Gastrocnemius medialis (tissue), 4 donors: ENCODE measurements around the gene FOXP2. TPM values are rescaled to one million over a fixed set of nuclear protein-coding genes. Genes with fewer than 3 reads are reported as not detected.

ENCODE experiments used
- ATAC-seq, 2 donors: fragments of 150-250 bp; one replicate each; pipeline ENCODE4 v1.9.1; 2016
- DNase-seq, 2 donors: peaks; one replicate each; pipeline ENCODE4 v3.0.0-alpha.2; 2019
- H3K27ac ChIP-seq, 4 donors: fragments of 200-600 bp; sonication (generic); 1 replicate in 1 of 4; 2 replicates in 3 of 4; pipeline ENCODE4 v1.5.1; 2016 to 2018; ENCODE audit warnings: mild to moderate bottlenecking in 2 of 4, moderate library complexity in 1 of 4
- H3K27me3 ChIP-seq, 3 donors: fragments of 200-600 bp; sonication (generic) in 2 of 3; 1 replicate in 1 of 3; 2 replicates in 2 of 3; pipeline versions ENCODE4 v1.5.1 to v1.6.0; 2016 to 2019; ENCODE audit warnings: mild to moderate bottlenecking in 1 of 3, moderate library complexity in 1 of 3
- H3K36me3 ChIP-seq, 2 donors: fragments of 200-600 bp; sonication (generic) in 1 of 2; one replicate each; pipeline ENCODE4 v1.5.1; 2017 to 2018
- H3K4me1 ChIP-seq, 2 donors: fragments of 200-600 bp; sonication (generic) in 1 of 2; one replicate each; pipeline ENCODE4 v1.5.1; 2016 to 2017; ENCODE audit warnings: mild to moderate bottlenecking in 2 of 2
- H3K4me3 ChIP-seq, 4 donors: fragments of 200-600 bp; sonication (generic) in 3 of 4; 1 replicate in 1 of 4; 2 replicates in 3 of 4; pipeline ENCODE4 v1.5.1; 2016 to 2019; ENCODE audit warnings: mild to moderate bottlenecking in 2 of 4
- H3K9me3 ChIP-seq, 3 donors: fragments of 200-600 bp; sonication (generic) in 2 of 3; 1 replicate in 1 of 3; 2 replicates in 2 of 3; pipeline ENCODE4 v1.5.1; 2016 to 2019
- POLR2A ChIP-seq, 2 donors: fragments of 450-650 bp; IDR thresholded peaks; one replicate each; pipeline ENCODE4 v1.6.1; 2017; ENCODE audit warnings: antibody characterized with exemption in 2 of 2, mild to moderate bottlenecking in 2 of 2, moderate library complexity in 2 of 2
- in situ Hi-C, 4 donors: fragments of 200-750 bp; cut with MboI; loops; one replicate each; pipeline versions ENCODE4 v1.15.0 to v1.8.0; 2017; ENCODE audit warnings: low sequenced_read_pairs in 4 of 4
- intact Hi-C: fragments of 100-400 bp; cut with DNase I; formaldehyde crosslinking; loops from one replicate; pipeline ENCODE4 v1.15.1; 2023; ENCODE audit warnings: low total_unique reads
- microRNA-seq, 2 donors: library from miRNA; unstranded; fragments of <30 nt; microRNA quantifications; one replicate each; pipeline ENCODE4, GENCODE V29; 2016; ENCODE audit warnings: borderline replicate concordance in 2 of 2
- total RNA-seq, 4 donors: library from RNA; depleted of rRNA; stranded (reverse); fragments of >200 nt; gene quantifications; one replicate each; pipeline versions ENCODE4 v1.1.0 to v1.2.3, GENCODE V29; 2016
- TF ChIP-seq, protein P1 (sequence below), 5 experiments: fragments of 450-650 bp in 3 of 5; fragments of 200-600 bp in 2 of 5; sonication (generic) in 2 of 5; IDR thresholded peaks in 4 of 5; conservative IDR thresholded peaks in 1 of 5; 1 replicate in 4 of 5; 2 replicates in 1 of 5; pipeline ENCODE4 v1.5.1; 2016 to 2019; ENCODE audit warnings: antibody characterized with exemption in 5 of 5, mild to moderate bottlenecking in 3 of 5, moderate library complexity in 3 of 5

Gene FOXP2
- total RNA-seq, 4 donors from 2014 or later: 4.9 to 16.9 (median 7.5) TPM

DNA sequence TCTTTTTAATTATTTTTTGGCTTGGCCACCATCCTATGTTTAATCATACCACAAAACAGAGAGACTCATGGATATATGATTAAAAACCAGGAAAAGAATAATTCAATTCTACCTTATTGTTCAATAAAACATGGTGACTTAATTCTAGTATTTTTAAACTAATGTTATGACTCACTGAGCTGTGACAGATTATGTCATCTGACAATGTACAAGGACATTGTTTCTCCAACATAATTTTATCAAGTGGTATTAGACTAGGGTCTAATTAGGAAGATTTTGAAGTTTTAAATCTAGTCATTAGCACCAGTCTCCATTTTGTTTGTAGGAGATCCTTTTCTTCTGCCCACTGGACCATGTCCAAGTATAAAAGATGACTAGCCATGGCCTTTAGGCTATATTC is 307.9 kb downstream of the FOXP2 start:
- in situ Hi-C loops: no loop called here
- Histone ChIP-seq H3K9me3 (no peaks in the 10 kb centered on the region), H3K4me3 (no peak overlapping the region), H3K27ac (no peak overlapping the region), H3K27me3 (no peaks in the 10 kb centered on the region), H3K36me3 (no peaks in the 10 kb centered on the region), H3K4me1 (no peaks in the 10 kb centered on the region)
- no peak for DNase-seq
- intact Hi-C loops: no loop called here
- ATAC-seq: no peak
- TF ChIP-seq, protein P1, sequence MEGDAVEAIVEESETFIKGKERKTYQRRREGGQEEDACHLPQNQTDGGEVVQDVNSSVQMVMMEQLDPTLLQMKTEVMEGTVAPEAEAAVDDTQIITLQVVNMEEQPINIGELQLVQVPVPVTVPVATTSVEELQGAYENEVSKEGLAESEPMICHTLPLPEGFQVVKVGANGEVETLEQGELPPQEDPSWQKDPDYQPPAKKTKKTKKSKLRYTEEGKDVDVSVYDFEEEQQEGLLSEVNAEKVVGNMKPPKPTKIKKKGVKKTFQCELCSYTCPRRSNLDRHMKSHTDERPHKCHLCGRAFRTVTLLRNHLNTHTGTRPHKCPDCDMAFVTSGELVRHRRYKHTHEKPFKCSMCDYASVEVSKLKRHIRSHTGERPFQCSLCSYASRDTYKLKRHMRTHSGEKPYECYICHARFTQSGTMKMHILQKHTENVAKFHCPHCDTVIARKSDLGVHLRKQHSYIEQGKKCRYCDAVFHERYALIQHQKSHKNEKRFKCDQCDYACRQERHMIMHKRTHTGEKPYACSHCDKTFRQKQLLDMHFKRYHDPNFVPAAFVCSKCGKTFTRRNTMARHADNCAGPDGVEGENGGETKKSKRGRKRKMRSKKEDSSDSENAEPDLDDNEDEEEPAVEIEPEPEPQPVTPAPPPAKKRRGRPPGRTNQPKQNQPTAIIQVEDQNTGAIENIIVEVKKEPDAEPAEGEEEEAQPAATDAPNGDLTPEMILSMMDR (IDR thresholded peaks at IDR 0.05 in 4 of 5, conservative IDR thresholded peaks at IDR 0.05 in 1 of 5): no peak
- TF ChIP-seq POLR2A (IDR thresholded peaks at IDR 0.05): no peak

DNA sequence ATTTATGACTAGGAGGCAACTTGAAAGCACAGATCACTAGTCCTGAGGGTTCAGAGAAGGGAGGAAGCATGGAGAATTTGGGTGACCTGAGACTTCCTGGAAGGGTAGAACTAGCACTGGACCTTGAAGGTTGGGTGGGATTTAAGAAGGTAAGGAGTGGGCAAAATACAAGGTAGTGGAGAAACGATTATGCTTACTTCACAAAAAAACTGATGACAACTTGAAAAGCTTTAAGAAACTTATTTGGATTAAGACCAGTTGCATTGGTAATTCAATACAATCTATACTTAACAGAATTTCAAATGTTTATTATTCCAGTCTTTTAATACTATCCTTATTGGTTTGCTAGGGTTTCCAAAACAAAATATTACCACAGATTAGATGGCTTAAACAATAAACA is 308.7 kb downstream of the FOXP2 start:
- Histone ChIP-seq H3K36me3 (no peaks in the 10 kb centered on the region), H3K9me3 (no peaks in the 10 kb centered on the region), H3K27ac (no peak overlapping the region), H3K27me3 (no peaks in the 10 kb centered on the region), H3K4me1 (no peaks in the 10 kb centered on the region), H3K4me3 (no peak overlapping the region)
- in situ Hi-C loops (no loop called here), intact Hi-C loops (no loop called here)
- ATAC-seq: no peak
- DNase-seq: no peak
- TF ChIP-seq POLR2A (IDR thresholded peaks at IDR 0.05): no peak
- TF ChIP-seq, protein P1 (IDR thresholded peaks at IDR 0.05 in 4 of 5, conservative IDR thresholded peaks at IDR 0.05 in 1 of 5): no peak

DNA sequence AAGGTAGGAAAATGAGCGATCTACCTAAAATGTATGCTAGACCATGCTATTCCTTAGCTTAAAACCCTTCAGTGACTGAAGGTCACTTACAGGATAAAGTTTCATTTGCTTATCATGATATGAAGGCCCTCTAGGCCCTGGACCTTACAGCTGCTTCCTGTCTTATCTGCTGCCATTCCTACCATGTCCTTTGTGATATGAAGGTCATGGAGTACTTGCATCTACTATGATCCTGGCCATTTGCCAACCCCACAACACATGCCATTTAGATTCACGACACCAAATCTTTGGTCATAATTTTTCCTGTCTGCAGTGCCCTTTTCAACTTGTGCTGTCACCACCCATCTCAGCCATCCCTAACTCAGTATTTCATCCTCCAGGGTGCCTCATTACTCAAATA is 325.5 kb downstream of the FOXP2 start:
- intact Hi-C loops: no loop called here
- DNase-seq: no peak
- H3K9me3 ChIP-seq: no peaks in the 10 kb centered on the region
- no peak overlapping the region for H3K4me3 ChIP-seq
- no peak for TF ChIP-seq POLR2A (IDR thresholded peaks at IDR 0.05)
- H3K27me3 ChIP-seq: no peaks in the 10 kb centered on the region
- ATAC-seq: no peak
- H3K4me1 ChIP-seq: no peaks in the 10 kb centered on the region
- no peak overlapping the region for H3K27ac ChIP-seq
- H3K36me3 ChIP-seq: no peaks in the 10 kb centered on the region
- in situ Hi-C loops: no loop called here

DNA sequence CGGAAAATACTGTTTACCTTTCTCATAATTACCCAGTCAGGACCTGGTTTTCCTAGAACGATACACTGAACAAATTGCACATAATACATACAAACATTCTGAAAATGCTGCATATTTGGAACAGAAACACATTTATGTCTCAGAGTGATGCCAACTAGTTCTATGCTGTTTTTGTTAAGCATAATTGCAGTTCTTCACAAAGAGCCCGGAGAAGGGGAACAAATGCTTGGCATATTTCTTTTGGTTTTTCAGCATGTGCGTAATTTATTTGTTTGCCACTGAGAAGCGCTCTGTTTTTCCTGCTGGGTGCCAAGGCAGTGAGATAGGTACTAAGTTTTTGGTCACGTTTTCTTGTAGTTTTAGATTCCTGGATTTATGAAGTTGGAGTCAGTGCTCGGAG is 326.3 kb downstream of the FOXP2 start:
- in situ Hi-C loops (no loop called here), intact Hi-C loops (no loop called here)
- no peaks in the 10 kb centered on the region for H3K36me3 ChIP-seq
- H3K27ac ChIP-seq: no peak overlapping the region
- TF ChIP-seq POLR2A (IDR thresholded peaks at IDR 0.05): no peak
- TF ChIP-seq, protein P1 (IDR thresholded peaks at IDR 0.05 in 4 of 5, conservative IDR thresholded peaks at IDR 0.05 in 1 of 5): no peak
- no peaks in the 10 kb centered on the region for H3K9me3 ChIP-seq
- no peak overlapping the region for H3K4me3 ChIP-seq
- no peaks in the 10 kb centered on the region for H3K27me3 ChIP-seq
- DNase-seq (no peak), ATAC-seq (no peak)
- H3K4me1 ChIP-seq: no peaks in the 10 kb centered on the region

DNA sequence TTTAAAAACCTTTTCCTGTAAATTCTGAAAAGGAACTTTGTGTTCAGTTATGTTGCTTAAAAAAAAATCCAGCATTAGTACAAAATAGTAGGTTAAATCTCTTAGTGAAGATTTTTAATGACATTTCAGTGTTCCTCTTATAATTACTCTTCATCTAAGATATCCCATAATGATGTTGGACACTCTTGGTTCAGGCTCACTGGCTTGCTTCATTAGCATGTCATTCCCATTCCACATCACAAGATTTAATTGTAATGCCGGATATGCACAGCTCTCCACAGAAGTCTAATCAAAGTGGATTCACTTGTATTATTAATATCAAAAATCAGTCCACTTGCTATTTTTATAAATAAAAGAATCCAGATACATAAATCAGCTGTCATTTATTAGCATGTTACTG is 327.3 kb downstream of the FOXP2 start:
- Histone ChIP-seq H3K4me1 (no peaks in the 10 kb centered on the region), H3K27ac (no peak overlapping the region), H3K27me3 (no peaks in the 10 kb centered on the region), H3K9me3 (no peaks in the 10 kb centered on the region), H3K36me3 (no peaks in the 10 kb centered on the region), H3K4me3 (no peak overlapping the region)
- no peak for ATAC-seq
- DNase-seq: no peak
- in situ Hi-C loops: no loop called here
- intact Hi-C loops: no loop called here
- no peak for TF ChIP-seq POLR2A (IDR thresholded peaks at IDR 0.05)
- TF ChIP-seq, protein P1 (IDR thresholded peaks at IDR 0.05 in 4 of 5, conservative IDR thresholded peaks at IDR 0.05 in 1 of 5): no peak

Small RNA genes lying within 50 kb of the gene (microRNA-seq; reads per million reads assigned to microRNA genes)
- 0 reads per million in 2 donors for gene MIR3666
